ENCODE data around the gene CLSTN2. TPM values are rescaled to one million over a fixed set of nuclear protein-coding genes. Genes with fewer than 3 reads are reported as not detected.

CLSTN2 gene
- total and polyA plus RNA-seq, 2 donors from 2014 or later, result 2.0 to 12.0 TPM

DNA sequence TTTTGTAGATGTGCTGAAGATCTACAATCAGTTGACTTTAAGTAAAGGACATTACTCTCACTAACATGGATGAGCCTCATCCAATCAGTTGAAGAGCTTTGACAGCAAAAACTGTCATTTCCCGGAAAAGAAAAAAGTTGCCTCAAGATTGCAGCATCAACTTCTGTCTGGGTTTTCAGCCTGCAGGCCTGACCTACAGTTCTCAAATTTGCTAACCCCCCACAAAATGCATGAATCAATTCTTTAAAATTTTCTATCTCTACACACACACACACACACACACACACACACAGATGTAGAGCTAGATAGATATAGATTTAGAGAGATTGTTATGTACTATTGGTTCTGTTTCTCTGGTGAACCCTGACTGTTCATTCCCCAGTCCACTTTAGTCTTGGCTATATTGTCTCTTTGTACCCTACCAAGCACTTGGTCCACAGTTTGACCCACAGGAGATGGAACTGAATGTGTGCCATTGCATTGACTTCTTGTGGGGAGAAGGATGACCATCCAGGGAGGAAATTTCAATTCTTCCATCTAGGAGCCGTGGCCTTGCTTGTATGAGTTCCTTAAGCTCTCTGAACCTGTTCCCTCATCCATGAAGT, 228.3 kb downstream of the CLSTN2 start:
- no peak for FAIRE-seq

DNA sequence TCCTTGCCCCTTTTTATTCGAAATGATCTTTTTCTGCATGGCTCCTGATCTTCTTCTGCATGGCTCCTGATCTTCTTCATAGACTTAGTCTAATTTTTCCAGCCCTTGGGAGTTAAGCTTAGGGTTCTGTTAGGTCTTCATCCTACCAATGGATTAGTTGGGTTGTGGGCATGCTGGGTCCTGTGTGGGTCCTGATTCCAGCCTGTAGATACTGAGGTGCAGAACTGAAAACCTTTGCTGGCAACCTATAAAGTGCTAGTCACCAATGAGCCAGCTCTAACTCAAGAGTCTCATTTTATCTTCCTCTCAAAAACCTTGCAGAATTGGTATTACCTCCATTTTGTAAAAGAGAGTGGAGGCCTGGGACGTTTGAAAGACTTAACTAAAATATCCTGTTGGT, 229.2 kb downstream of the CLSTN2 start:
- intact Hi-C loops (cut with DNase I), result no loop called here
- no peaks in the 10 kb centered on the region for H3K27me3 ChIP-seq (ENCODE audit: control insufficient read depth, insufficient read depth, low read length)
- no peaks in the 10 kb centered on the region for H3K36me3 ChIP-seq (ENCODE audit: control insufficient read depth in 2 of 3, insufficient read depth in 3 of 3, low read length in 3 of 3)
- no peak overlapping the region for H3K27ac ChIP-seq (ENCODE audit: low read depth in 2 of 2, low read length in 2 of 2)
- H3K9ac ChIP-seq (ENCODE audit: low read length in 3 of 3), result no peak overlapping the region
- H3K4me1 ChIP-seq (ENCODE audit: control insufficient read depth in 2 of 3, insufficient read depth in 2 of 3, low read depth in 1 of 3, low read length in 3 of 3), result no peaks in the 10 kb centered on the region
- DNase-seq, result no peak
- H3K9me3 ChIP-seq (ENCODE audit: control insufficient read depth in 2 of 3, insufficient read depth in 1 of 3, low read length in 3 of 3), result no peaks in the 10 kb centered on the region
- H3K4me3 ChIP-seq (ENCODE audit: low read length in 3 of 3), result no peak overlapping the region
- no peak for TF ChIP-seq CTCF (IDR thresholded peaks at IDR 0.05; ENCODE audit: borderline replicate concordance, extremely low read depth, insufficient read depth)
- FAIRE-seq, result no peak

More for the DNA sequence above, 228.3 kb downstream of the CLSTN2 start:
- Histone ChIP-seq H3K9me3 (ENCODE audit: control insufficient read depth in 2 of 3, insufficient read depth in 1 of 3, low read length in 3 of 3) (no peaks in the 10 kb centered on the region), H3K27me3 (ENCODE audit: control insufficient read depth, insufficient read depth, low read length) (no peaks in the 10 kb centered on the region), H3K4me3 (ENCODE audit: low read length in 3 of 3) (no peak overlapping the region), H3K27ac (ENCODE audit: low read depth in 2 of 2, low read length in 2 of 2) (no peak overlapping the region), H3K4me1 (ENCODE audit: control insufficient read depth in 2 of 3, insufficient read depth in 2 of 3, low read depth in 1 of 3, low read length in 3 of 3) (no peaks in the 10 kb centered on the region), H3K9ac (ENCODE audit: low read length in 3 of 3) (no peak overlapping the region), H3K36me3 (ENCODE audit: control insufficient read depth in 2 of 3, insufficient read depth in 3 of 3, low read length in 3 of 3) (no peaks in the 10 kb centered on the region)
- DNase-seq, result no peak
- intact Hi-C loops (cut with DNase I), result no loop called here
- TF ChIP-seq CTCF (IDR thresholded peaks at IDR 0.05; ENCODE audit: borderline replicate concordance, extremely low read depth, insufficient read depth), result no peak

GRCh38 chr3:140164922-140165590, 230.1 kb downstream of the CLSTN2 start:
- Histone ChIP-seq H3K4me1 (ENCODE audit: control insufficient read depth in 2 of 3, insufficient read depth in 2 of 3, low read depth in 1 of 3, low read length in 3 of 3) (no peaks in the 10 kb centered on the region), H3K9me3 (ENCODE audit: control insufficient read depth in 2 of 3, insufficient read depth in 1 of 3, low read length in 3 of 3) (no peaks in the 10 kb centered on the region), H3K36me3 (ENCODE audit: control insufficient read depth in 2 of 3, insufficient read depth in 3 of 3, low read length in 3 of 3) (no peaks in the 10 kb centered on the region), H3K9ac (ENCODE audit: low read length in 3 of 3) (no peak overlapping the region), H3K27ac (ENCODE audit: low read depth in 2 of 2, low read length in 2 of 2) (no peak overlapping the region), H3K27me3 (ENCODE audit: control insufficient read depth, insufficient read depth, low read length) (no peaks in the 10 kb centered on the region), H3K4me3 (ENCODE audit: low read length in 3 of 3) (no peak overlapping the region)
- DNase-seq, result no peak
- no peak for TF ChIP-seq CTCF (IDR thresholded peaks at IDR 0.05; ENCODE audit: borderline replicate concordance, extremely low read depth, insufficient read depth)
- no peak for FAIRE-seq
- intact Hi-C loops (cut with DNase I), result no loop called here

Measured in kidney (tissue), 14 donors.